ENCODE results near the gene SLC16A5. TPM values are rescaled to one million over a fixed set of nuclear protein-coding genes. Genes with fewer than 3 reads are reported as not detected.
"Not testable (repeated sequence)": the region's sequence is repeated elsewhere in the genome, so short reads cannot be mapped to it uniquely, and the experiment has no call there.

Gene SLC16A5, protein sequence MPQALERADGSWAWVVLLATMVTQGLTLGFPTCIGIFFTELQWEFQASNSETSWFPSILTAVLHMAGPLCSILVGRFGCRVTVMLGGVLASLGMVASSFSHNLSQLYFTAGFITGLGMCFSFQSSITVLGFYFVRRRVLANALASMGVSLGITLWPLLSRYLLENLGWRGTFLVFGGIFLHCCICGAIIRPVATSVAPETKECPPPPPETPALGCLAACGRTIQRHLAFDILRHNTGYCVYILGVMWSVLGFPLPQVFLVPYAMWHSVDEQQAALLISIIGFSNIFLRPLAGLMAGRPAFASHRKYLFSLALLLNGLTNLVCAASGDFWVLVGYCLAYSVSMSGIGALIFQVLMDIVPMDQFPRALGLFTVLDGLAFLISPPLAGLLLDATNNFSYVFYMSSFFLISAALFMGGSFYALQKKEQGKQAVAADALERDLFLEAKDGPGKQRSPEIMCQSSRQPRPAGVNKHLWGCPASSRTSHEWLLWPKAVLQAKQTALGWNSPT
- 1 to 10 TPM; 4.6 TPM for total RNA-seq

DNA sequence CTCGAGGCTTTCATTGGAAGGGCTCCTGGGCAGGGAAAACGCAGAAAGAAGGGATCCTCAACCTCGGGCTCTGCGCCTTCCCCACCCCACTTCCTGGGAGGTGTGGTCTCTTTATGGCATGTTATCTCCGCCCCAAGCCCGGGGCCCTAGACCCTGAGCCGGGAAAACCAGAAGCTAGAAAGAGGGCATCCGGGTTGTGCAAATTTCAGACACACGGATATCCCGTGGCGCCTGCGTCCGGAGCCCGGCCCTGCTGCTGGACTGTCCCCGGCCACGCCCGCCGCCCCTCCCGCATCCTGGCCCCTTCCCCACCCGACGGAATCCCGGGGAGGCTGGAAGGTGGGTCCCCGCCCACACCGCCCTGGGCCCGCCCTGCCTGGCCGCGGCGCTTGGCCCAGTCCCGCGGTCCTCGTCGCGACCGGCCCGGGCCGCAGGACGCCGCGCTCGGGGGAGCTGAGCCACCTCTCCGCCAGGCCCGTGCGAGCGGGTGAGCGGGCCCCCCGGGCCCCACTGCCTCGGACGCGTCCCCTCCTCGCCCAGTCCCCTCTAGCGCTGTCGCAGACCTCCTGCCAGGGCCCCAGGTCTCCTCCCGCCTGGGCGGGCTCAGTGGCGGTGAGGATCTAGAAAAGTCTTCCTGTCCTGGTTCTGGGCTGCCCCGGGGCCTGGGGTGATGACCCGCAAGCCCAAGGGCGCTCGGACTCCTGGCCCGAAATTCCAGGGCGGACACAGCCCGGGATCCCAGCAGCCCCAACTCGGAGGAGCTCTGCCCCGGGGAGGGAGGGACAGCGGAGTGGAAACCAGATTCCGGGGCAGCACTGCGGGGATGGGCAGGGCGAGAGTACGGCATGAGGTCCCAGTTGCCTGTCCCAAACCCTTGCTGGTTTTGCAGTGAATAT lies at the start of gene SLC16A5:
Gene SLC16A5 (plus strand): TSS at position 397 of the 896 bp plus-strand sequence. CDS start 5,683 bp downstream, outside the sequence.
- ATAC-seq (peak; percentile 80 to 90), DNase-seq (ENCODE audit: low spot score) (peak; percentile 79)
- Mint-ChIP-seq H3K36me3 (no peaks in the 10 kb centered on the region), H3K4me3 (peak within 1 kb of the TSS; percentile 78), H3K9me3 (no peaks in the 10 kb centered on the region), H3K4me1 (ENCODE audit: low read depth in 2 of 2) (peaks cover 16 to 23% of the 10 kb centered on the region in 2 donors), H3K27me3 (no peaks in the 10 kb centered on the region), H3K27ac (peak within 1 kb of the TSS; percentile 62 to 66)

- peaks cover 24% of the 10 kb centered on the region for H3K36me3 Mint-ChIP-seq
Observed at GRCh38 chr17:75039238-75039637, 48.5 kb upstream of the SLC16A5 start.

DNA sequence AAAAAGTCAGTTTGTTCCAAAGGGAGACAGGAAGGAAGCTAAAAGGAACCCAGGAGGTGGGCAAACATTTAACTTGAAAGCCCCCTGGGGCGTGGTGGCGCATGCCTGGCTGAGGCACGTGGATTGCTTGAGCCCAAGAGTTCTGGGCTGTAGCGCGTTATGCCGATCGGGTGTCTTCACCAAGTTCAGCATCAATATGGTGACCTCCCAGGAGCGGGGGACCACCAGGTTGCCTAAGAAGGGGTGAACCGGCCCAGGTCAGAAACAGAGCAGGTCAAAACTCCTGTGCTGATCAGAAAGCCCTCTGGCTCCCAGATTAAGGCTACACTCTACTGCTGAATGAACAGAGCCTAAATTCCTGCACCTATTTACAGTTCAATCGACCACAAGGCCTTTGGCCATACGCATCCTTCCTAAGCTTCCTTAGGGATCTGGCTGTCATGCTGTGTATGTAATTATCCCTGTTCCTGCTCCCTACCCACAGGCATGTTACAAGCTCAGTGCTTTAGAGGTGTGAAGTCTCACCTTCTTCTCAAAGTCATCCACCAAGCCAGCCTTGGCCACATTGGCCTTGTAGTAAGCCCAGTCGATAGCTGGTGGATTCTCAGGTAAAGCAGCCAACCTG lies 46.0 kb upstream of the SLC16A5 start:
- peaks cover 20 to 23% of the 10 kb centered on the region in 2 donors for H3K4me1 Mint-ChIP-seq (ENCODE audit: low read depth in 2 of 2)
- H3K36me3 Mint-ChIP-seq: peaks cover 24% of the 10 kb centered on the region
- no peak for DNase-seq (ENCODE audit: low spot score)
- H3K27ac Mint-ChIP-seq: no peak overlapping the region
- ATAC-seq: no peak
- no peak overlapping the region for H3K4me3 Mint-ChIP-seq
- no peaks in the 10 kb centered on the region for H3K9me3 Mint-ChIP-seq
- H3K27me3 Mint-ChIP-seq: no peaks in the 10 kb centered on the region

More at GRCh38 chr17:75039238-75039637, 48.5 kb upstream of the SLC16A5 start:
- no peak for ATAC-seq
- no peak for DNase-seq (ENCODE audit: low spot score)
- H3K9me3 Mint-ChIP-seq: no peaks in the 10 kb centered on the region
- H3K4me3 Mint-ChIP-seq: no peak overlapping the region
- peaks cover 12 to 21% of the 10 kb centered on the region in 2 donors for H3K4me1 Mint-ChIP-seq (ENCODE audit: low read depth in 2 of 2)
- no peak overlapping the region for H3K27ac Mint-ChIP-seq
- H3K27me3 Mint-ChIP-seq: no peaks in the 10 kb centered on the region

GRCh38 chr17:75043789-75044188 lies 44.0 kb upstream of the SLC16A5 start:
- Mint-ChIP-seq H3K4me1 (ENCODE audit: low read depth in 2 of 2) (peaks cover 33 to 34% of the 10 kb centered on the region in 2 donors), H3K36me3 (peaks cover 19% of the 10 kb centered on the region)
- DNase-seq (ENCODE audit: low spot score); ATAC-seq; H3K27ac Mint-ChIP-seq; H3K27me3 Mint-ChIP-seq; H3K9me3 Mint-ChIP-seq; H3K4me3 Mint-ChIP-seq: not testable (repeated sequence)

- H3K9me3 Mint-ChIP-seq: no peaks in the 10 kb centered on the region
- H3K36me3 Mint-ChIP-seq: peaks cover 15% of the 10 kb centered on the region
- H3K27ac Mint-ChIP-seq: peak overlapping the region; percentile 48 to 70
- ATAC-seq (no peak), DNase-seq (ENCODE audit: low spot score) (no peak)
- no peaks in the 10 kb centered on the region for H3K27me3 Mint-ChIP-seq
- peaks cover 33 to 39% of the 10 kb centered on the region in 2 donors for H3K4me1 Mint-ChIP-seq (ENCODE audit: low read depth in 2 of 2)
- H3K4me3 Mint-ChIP-seq: peak overlapping the region; percentile 59
Observed at GRCh38 chr17:75044716-75045115, 43.0 kb upstream of the SLC16A5 start.

- H3K27me3 Mint-ChIP-seq; ATAC-seq; DNase-seq (ENCODE audit: low spot score); H3K36me3 Mint-ChIP-seq; H3K9me3 Mint-ChIP-seq: not testable (repeated sequence)
- Mint-ChIP-seq H3K27ac (peak overlapping the region; percentile 96 to 98), H3K4me3 (peak overlapping the region; percentile 98), H3K4me1 (ENCODE audit: low read depth in 2 of 2) (peaks cover 30 to 39% of the 10 kb centered on the region in 2 donors)
Observed at GRCh38 chr17:75045946-75046406, 41.8 kb upstream of the SLC16A5 start.

DNA sequence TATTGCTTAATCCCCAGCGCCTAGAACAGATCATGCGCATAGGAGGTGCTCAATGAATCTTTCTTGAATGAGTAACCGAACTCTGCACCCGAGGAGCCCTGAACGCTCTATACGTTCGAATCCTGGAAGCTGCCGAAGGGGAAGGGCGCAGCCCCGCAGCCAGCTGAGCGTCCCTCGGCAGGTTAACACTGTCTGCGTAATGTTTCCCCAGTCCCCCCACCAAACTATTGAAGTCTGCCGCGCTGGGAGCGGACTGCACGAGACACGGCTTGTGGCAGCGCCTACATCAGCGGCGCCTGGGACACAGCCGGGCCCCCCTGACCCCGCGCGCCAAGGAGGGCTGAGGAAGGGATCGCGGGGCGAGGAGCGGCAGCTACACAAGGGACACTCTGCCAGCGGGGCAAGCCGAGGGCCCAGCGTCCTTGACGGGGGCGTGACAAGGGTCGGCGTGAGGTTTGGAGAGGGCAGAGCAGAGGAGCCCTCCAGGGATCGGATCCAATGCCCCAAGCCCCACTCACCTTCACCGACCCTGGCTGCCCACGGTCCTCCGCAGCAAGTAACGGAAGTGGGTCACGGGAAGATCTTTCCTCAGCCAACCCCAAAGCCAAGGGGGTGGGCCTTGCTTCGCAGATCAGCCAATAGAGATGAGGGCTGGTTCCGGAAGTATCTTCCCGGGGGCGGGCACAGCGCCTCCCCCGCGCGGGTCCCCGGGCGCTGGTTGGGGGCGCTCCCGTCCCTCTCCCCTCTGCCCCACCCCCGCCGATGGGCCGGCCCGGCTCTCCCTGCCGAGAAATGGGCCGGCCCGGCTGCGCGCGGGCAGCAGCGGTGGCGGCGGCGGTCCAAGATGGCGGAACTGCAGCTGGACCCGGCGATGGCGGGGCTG lies 41.1 kb upstream of the SLC16A5 start, which contains the start of the genes ATP5PD and KCTD2:
Gene ATP5PD (minus strand): TSS at position 563 of the 883 bp plus-strand sequence. CDS start 4,319 bp downstream, outside the sequence.
Gene KCTD2 (plus strand): TSS at position 819 of the 883 bp plus-strand sequence. CDS start 26 bp downstream, at position 845.
- ATAC-seq (peak; percentile 98), DNase-seq (ENCODE audit: low spot score) (peak; percentile 97)
- H3K36me3 Mint-ChIP-seq: peaks cover under 1% of the 10 kb centered on the region
- H3K4me3 Mint-ChIP-seq: peak within 1 kb of the TSS; percentile 98
- H3K27me3 Mint-ChIP-seq: no peaks in the 10 kb centered on the region
- peaks cover 30 to 39% of the 10 kb centered on the region in 2 donors for H3K4me1 Mint-ChIP-seq (ENCODE audit: low read depth in 2 of 2)
- H3K9me3 Mint-ChIP-seq: no peaks in the 10 kb centered on the region
- peak within 1 kb of the TSS; percentile 96 to 98 for H3K27ac Mint-ChIP-seq

- no peaks in the 10 kb centered on the region for H3K9me3 Mint-ChIP-seq
- peaks cover 30 to 39% of the 10 kb centered on the region in 2 donors for H3K4me1 Mint-ChIP-seq (ENCODE audit: low read depth in 2 of 2)
- peak overlapping the region; percentile 98 for H3K4me3 Mint-ChIP-seq
- peaks cover 7% of the 10 kb centered on the region for H3K36me3 Mint-ChIP-seq
- ATAC-seq (peak in 1 of 2 donors; percentile 1), DNase-seq (ENCODE audit: low spot score) (peak; percentile 68)
- H3K27me3 Mint-ChIP-seq: no peaks in the 10 kb centered on the region
- H3K27ac Mint-ChIP-seq: peak overlapping the region; percentile 81 to 93
Observed at GRCh38 chr17:75047398-75048098, 40.2 kb upstream of the SLC16A5 start.

DNA sequence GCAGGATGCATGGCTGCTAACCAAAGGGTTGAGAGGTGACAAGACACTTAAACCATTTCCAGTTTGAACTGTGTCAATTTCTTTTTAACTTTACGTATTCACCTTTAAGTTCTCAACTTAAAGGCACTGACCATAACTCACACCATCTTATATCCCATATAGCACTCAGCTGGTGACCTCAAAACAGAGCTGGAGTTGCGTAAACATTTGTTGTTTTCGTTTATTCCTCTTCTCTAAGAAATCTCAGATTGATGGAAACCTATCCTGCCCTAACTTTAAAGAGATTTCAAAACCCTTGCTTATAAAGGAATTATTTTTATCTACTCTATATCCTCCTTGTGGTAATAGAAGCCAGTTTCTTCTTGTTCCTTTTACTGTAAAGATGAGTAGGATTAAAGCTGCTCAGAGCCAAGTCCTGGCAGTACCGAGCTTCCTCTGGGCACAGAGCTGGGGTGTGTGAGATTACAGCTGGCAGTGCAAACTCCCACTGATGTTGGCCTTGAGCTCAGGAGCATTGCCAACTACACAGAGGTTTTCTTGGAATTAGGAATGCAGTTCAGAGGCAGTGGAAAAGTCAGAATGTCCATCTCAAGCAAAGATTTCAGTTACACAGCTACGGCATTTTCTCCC lies 39.4 kb upstream of the SLC16A5 start:
- Mint-ChIP-seq H3K4me3 (peak overlapping the region; percentile 98), H3K27me3 (no peaks in the 10 kb centered on the region), H3K36me3 (peaks cover 12% of the 10 kb centered on the region), H3K9me3 (no peaks in the 10 kb centered on the region), H3K27ac (peak overlapping the region; percentile 81 to 93), H3K4me1 (ENCODE audit: low read depth in 2 of 2) (peaks cover 30 to 39% of the 10 kb centered on the region in 2 donors)
- no peak for ATAC-seq
- no peak for DNase-seq (ENCODE audit: low spot score)

GRCh38 chr17:75049057-75049456 lies 38.7 kb upstream of the SLC16A5 start:
- peaks cover 12% of the 10 kb centered on the region for H3K36me3 Mint-ChIP-seq
- H3K4me3 Mint-ChIP-seq: peak overlapping the region; percentile 98

GRCh38 chr17:75049706-75050105 lies 38.0 kb upstream of the SLC16A5 start:
- H3K9me3 Mint-ChIP-seq: no peaks in the 10 kb centered on the region
- no peak overlapping the region for H3K4me3 Mint-ChIP-seq
- no peak for ATAC-seq
- DNase-seq (ENCODE audit: low spot score): no peak
- peaks cover 12% of the 10 kb centered on the region for H3K36me3 Mint-ChIP-seq
- no peaks in the 10 kb centered on the region for H3K27me3 Mint-ChIP-seq
- peak overlapping the region in 1 of 2 donors; percentile 93 for H3K27ac Mint-ChIP-seq
- H3K4me1 Mint-ChIP-seq (ENCODE audit: low read depth in 2 of 2): peaks cover 27 to 36% of the 10 kb centered on the region in 2 donors

More at GRCh38 chr17:75049057-75049456, 38.7 kb upstream of the SLC16A5 start:
- no peak for ATAC-seq
- no peak for DNase-seq (ENCODE audit: low spot score)
- Mint-ChIP-seq H3K27ac (peak overlapping the region in 1 of 2 donors; percentile 93), H3K9me3 (no peaks in the 10 kb centered on the region), H3K27me3 (no peaks in the 10 kb centered on the region), H3K4me1 (ENCODE audit: low read depth in 2 of 2) (peaks cover 30 to 39% of the 10 kb centered on the region in 2 donors)
